GM12878 (cell line): Measurements from ENCODE around the gene THRA. TPM values are rescaled to one million over a fixed set of nuclear protein-coding genes. Genes with fewer than 3 reads are reported as not detected.

Experiments
- ATF3 ChIP-seq: IDR thresholded peaks from 2 replicates; pipeline ENCODE4 v1.6.1; 2011; ENCODE audit warnings: low read depth, mild to moderate bottlenecking, low read length, moderate library complexity, borderline replicate concordance; ENCODE audit errors: extremely low read depth
- CBX3 ChIP-seq: fragments of 200-600 bp; sonication (generic); IDR thresholded peaks from 2 replicates; pipeline ENCODE4 v1.6.1; 2016; ENCODE audit warnings: low read depth, borderline replicate concordance
- CHD2 ChIP-seq: IDR thresholded peaks from 2 replicates; pipeline ENCODE4 v1.6.1; 2011; ENCODE audit warnings: low read depth, low read length, improper control_type of control experiment, borderline replicate concordance
- CREM ChIP-seq: IDR thresholded peaks from 2 replicates; pipeline ENCODE4 v1.6.1; 2014; ENCODE audit warnings: antibody characterized with exemption, low read depth
- ELK1 ChIP-seq: IDR thresholded peaks from 2 replicates; pipeline ENCODE4 v1.6.1; 2012; ENCODE audit warnings: low read depth, low read length, improper control_type of control experiment
- FOXK2 ChIP-seq: fragments of 450-650 bp; IDR thresholded peaks from 2 replicates; pipeline ENCODE4 v1.6.1; 2017; ENCODE audit warnings: mild to moderate bottlenecking, moderate library complexity
- GATAD2B ChIP-seq: fragments of 450-650 bp; conservative IDR thresholded peaks from 2 replicates; pipeline ENCODE4 v1.6.1; 2017; ENCODE audit warnings: low read depth, mild to moderate bottlenecking, moderate library complexity
- IRF3 ChIP-seq: fragments of 450-650 bp; IDR thresholded peaks from 2 replicates; pipeline ENCODE4 v1.6.1; 2014; ENCODE audit warnings: mild to moderate bottlenecking
- IRF5 ChIP-seq: fragments of 450-650 bp; IDR thresholded peaks from 2 replicates; pipeline ENCODE4 v1.6.1; 2017; ENCODE audit warnings: borderline replicate concordance
- MYB ChIP-seq: fragments of 150-350 bp; IDR thresholded peaks from 2 replicates; pipeline ENCODE4 v1.6.1; 2014; ENCODE audit warnings: mild to moderate bottlenecking, low read depth, low read length, borderline replicate concordance
- NR2C1 ChIP-seq: fragments of 450-650 bp; IDR thresholded peaks from 2 replicates; pipeline ENCODE4 v1.6.1; 2017; ENCODE audit warnings: antibody characterized with exemption, mild to moderate bottlenecking, moderate library complexity
- NRF1 ChIP-seq: conservative IDR thresholded peaks from 2 replicates; pipeline ENCODE4 v1.6.1; 2011; ENCODE audit warnings: mild to moderate bottlenecking, low read depth, low read length, improper control_type of control experiment
- PAX8 ChIP-seq: fragments of 450-650 bp; IDR thresholded peaks from 2 replicates; pipeline ENCODE4 v1.6.1; 2017; ENCODE audit warnings: mild to moderate bottlenecking, moderate library complexity
- PBX3 ChIP-seq: IDR thresholded peaks from 2 replicates; pipeline ENCODE4 v1.6.1; 2011; ENCODE audit warnings: mild to moderate bottlenecking, low read depth, low read length, moderate library complexity; ENCODE audit not compliant: insufficient replicate concordance
- RAD21 ChIP-seq: IDR thresholded peaks from 2 replicates; pipeline ENCODE4 v1.6.1; 2011; ENCODE audit warnings: mild to moderate bottlenecking, low read depth, low read length, moderate library complexity; ENCODE audit not compliant: insufficient read depth
- RELB ChIP-seq: fragments of 450-650 bp; IDR thresholded peaks from 2 replicates; pipeline ENCODE4 v1.6.1; 2017; ENCODE audit warnings: low read depth, mild to moderate bottlenecking, moderate library complexity
- RFX5 ChIP-seq: IDR thresholded peaks from 2 replicates; pipeline ENCODE4 v1.6.1; 2011; ENCODE audit warnings: low read depth, low read length, improper control_type of control experiment
- SIN3A ChIP-seq: IDR thresholded peaks from 2 replicates; pipeline ENCODE4 v1.6.1; 2012; ENCODE audit warnings: low read depth, low read length, improper control_type of control experiment
- SP1 ChIP-seq: IDR thresholded peaks from one replicate; pipeline ENCODE4 v1.6.1; 2011; ENCODE audit warnings: low read depth, low read length
- SPI1 ChIP-seq: IDR thresholded peaks from 2 replicates; pipeline ENCODE4 v1.6.1; 2011; ENCODE audit warnings: low read depth, mild to moderate bottlenecking, low read length, moderate library complexity, borderline replicate concordance; ENCODE audit not compliant: insufficient read depth
- TAF1 ChIP-seq: IDR thresholded peaks from 2 replicates; pipeline ENCODE4 v1.6.1; 2011; ENCODE audit warnings: mild to moderate bottlenecking, low read depth, low read length, borderline replicate concordance
- TBL1XR1 ChIP-seq: IDR thresholded peaks from 2 replicates; pipeline ENCODE4 v1.6.1; 2012; ENCODE audit warnings: low read depth, low read length, improper control_type of control experiment
- TCF3 ChIP-seq: IDR thresholded peaks from 2 replicates; pipeline ENCODE4 v1.6.1; 2012; ENCODE audit warnings: low read depth, mild to moderate bottlenecking, low read length, borderline replicate concordance; ENCODE audit not compliant: insufficient read depth
- ZNF207 ChIP-seq: fragments of 450-650 bp; IDR thresholded peaks from 2 replicates; pipeline ENCODE4 v1.6.1; 2014; ENCODE audit warnings: antibody characterized with exemption, mild to moderate bottlenecking, borderline replicate concordance
- polyA plus RNA-seq, 11 experiments: library from polyadenylated mRNA; depleted of rRNA in 4 of 11; unstranded in 6 of 11; stranded (reverse) in 5 of 11; fragments of >200 nt; fragmentation: Nextera tagmentation in 4 of 11; fragmentation: Illumina TruSeq in 1 of 11; extraction: Ambion mirVana in 4 of 11; extraction: Trizol in 1 of 11; gene quantifications; 1 replicate in 1 of 11; 2 replicates in 10 of 11; pipeline versions ENCODE4 v1.2.1 to v1.2.3, GENCODE V29; 2011 to 2016; ENCODE audit warnings: inconsistent platforms in 2 of 11, missing spikeins in 2 of 11, low read depth in 1 of 11
- total RNA-seq, 4 experiments: library from RNA; depleted of rRNA in 3 of 4; stranded (reverse); fragments of >200 nt in 3 of 4; fragmentation: Illumina TruSeq in 1 of 4; extraction: Trizol in 1 of 4; gene quantifications; 2 replicates each; pipeline versions ENCODE4 v1.2.1 to v1.2.3, GENCODE V29; 2013 to 2021

The THRA gene
- total and polyA plus RNA-seq, 10 of the 15 experiments (the other 5 are each of a cell fraction or from before 2014, with no cell fraction given), result 0.03 to 2.0 (median 0.64) TPM

- TF ChIP-seq SPI1 (no peak), ZNF207 (no peak; the same call in 1 of the 2 replicates), SIN3A (peak; percentile 96), RELB (peak; percentile 35; the same call in 1 of the 2 replicates), SP1 (peak; percentile 44), NRF1 (no peak), TCF3 (no peak), CBX3 (no peak), TAF1 (peak; percentile 61), CREM (peak; percentile 33; the same call in 1 of the 2 replicates), RFX5 (0 out of 2 replicates have a peak, but pooled peaks have one; percentile 31), PBX3 (peak; percentile 87), IRF5 (no peak), ATF3 (no peak), IRF3 (no peak), NR2C1 (no peak), TBL1XR1 (no peak), ELK1 (peak; percentile 46; the same call in 1 of the 2 replicates), PAX8 (no peak), CHD2 (peak; percentile 83), FOXK2 (peak; percentile 81), MYB (no peak), RAD21 (no peak), GATAD2B (no peak)
Observed at GRCh38 chr17:40098846-40099618, 36.3 kb downstream of the THRA start (continued).
